RWPE1 (cell line): Measurements from ENCODE around the gene PLXNB2.

Source experiments
- CTCF ChIA-PET: fragments of 350-600 bp; sonication (Branson Sonifier 250); formaldehyde crosslinking; extraction: SDS; loops from one replicate; lab custom pipeline; 2021; lab: Yijun Ruan, JAX
- POLR2A ChIA-PET: fragments of 400-600 bp; formaldehyde crosslinking; extraction: SDS; loops from one replicate; lab custom pipeline; 2020; ENCODE audit warnings: antibody characterized with exemption; ENCODE audit not compliant: low non-redundant PET; lab: Yijun Ruan, JAX
- DNase-seq: peaks from one replicate; pipeline ENCODE4 v3.0.0; 2012; ENCODE audit warnings: low spot score
- H3K27ac ChIP-seq: fragments of 450-650 bp; 2 replicates; pipeline ENCODE4 v1.5.1; 2017
- CTCF ChIP-seq: fragments of 450-650 bp; conservative IDR thresholded peaks from 2 replicates; pipeline ENCODE4 v1.5.1; 2017; ENCODE audit warnings: low read depth, mild to moderate bottlenecking

Gene PLXNB2

DNA sequence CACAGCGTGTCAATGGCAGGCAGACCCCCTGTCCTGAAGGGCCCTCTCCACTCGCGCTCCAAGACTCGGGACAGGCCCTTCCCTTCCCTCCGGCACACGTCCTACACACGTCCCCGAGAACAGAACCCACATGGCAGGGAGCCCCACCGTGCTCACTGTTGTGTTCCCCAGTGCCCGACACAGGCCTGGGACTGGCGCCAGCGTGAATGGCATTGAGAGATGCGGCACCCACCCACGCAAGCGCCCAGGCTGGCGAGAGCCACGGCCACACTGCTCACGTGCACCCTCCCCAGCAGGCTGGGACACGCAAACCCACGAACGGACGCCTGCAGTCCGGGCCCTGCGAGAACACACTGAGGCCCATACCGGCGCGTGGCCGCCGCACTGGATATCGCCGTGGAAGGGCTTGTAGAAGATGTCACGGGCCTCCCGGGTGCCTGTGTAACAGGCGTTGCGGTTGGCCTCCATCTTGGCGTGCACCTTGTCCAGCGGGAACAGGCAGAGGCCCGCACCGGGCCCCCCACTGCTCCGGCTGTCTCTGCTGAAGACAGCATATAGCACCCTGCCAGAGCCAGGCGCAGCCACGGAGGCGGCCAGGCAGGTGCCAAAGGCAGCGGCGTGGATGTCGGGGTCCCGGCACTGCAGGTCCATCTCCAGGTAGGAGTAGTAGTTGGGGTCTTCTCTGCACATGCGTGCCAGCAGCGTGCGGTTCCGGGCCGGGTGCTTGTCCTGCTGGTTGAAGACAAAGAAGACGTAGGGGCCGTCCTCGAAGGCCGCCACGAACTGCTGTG, 18.1 kb downstream of the PLXNB2 start:
- peak overlapping the region; percentile 100 for H3K27ac ChIP-seq
- ChIA-PET POLR2A (no interaction called here), CTCF (no interaction called here)
- no peak for DNase-seq
- no peak for TF ChIP-seq CTCF

GRCh38 chr22:50287731-50288130, 19.7 kb downstream of the PLXNB2 start:
- H3K27ac ChIP-seq, result peak overlapping the region; percentile 100
- ChIA-PET POLR2A (no interaction called here), CTCF (no interaction called here)
- DNase-seq, result no peak
- no peak for TF ChIP-seq CTCF

GRCh38 chr22:50286701-50287318, 20.6 kb downstream of the PLXNB2 start:
- TF ChIP-seq CTCF, result no peak
- DNase-seq, result no peak
- POLR2A ChIA-PET, result no interaction called here
- H3K27ac ChIP-seq, result peak overlapping the region; percentile 100
- CTCF ChIA-PET, result no interaction called here

DNA sequence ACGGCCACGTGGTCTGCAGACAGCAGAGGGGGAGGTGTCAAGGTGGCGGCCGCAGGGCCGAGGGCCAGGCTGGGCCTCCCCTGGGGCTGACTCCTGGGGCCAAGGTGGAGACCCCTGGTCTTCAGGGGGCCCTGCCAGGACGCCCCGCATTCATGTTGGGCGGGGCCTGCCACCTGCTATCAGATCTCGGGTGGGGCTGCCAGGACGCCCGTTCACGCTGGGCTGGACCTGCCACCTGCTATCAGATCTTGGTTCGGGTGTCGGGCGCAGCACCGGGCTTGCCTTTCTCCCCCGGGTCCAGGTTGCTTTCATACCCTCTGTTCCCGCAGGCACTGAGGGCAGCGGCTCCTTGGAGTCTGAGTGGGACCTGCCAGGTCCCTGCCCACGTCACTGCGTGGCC, 21.2 kb downstream of the PLXNB2 start:
- no peak for DNase-seq
- TF ChIP-seq CTCF, result no peak
- CTCF ChIA-PET, result no interaction called here
- H3K27ac ChIP-seq, result peak overlapping the region; percentile 100
- POLR2A ChIA-PET, result no interaction called here

GRCh38 chr22:50285568-50286229, 21.7 kb downstream of the PLXNB2 start:
- TF ChIP-seq CTCF, result no peak
- POLR2A ChIA-PET, result no interaction called here
- no peak for DNase-seq
- CTCF ChIA-PET, result interaction anchor here (0.6 kb wide), 1 partner anchor 41 kb away, joined by 3 read pairs; no protein-coding TSS in a partner anchor
- peak overlapping the region; percentile 100 for H3K27ac ChIP-seq

DNA sequence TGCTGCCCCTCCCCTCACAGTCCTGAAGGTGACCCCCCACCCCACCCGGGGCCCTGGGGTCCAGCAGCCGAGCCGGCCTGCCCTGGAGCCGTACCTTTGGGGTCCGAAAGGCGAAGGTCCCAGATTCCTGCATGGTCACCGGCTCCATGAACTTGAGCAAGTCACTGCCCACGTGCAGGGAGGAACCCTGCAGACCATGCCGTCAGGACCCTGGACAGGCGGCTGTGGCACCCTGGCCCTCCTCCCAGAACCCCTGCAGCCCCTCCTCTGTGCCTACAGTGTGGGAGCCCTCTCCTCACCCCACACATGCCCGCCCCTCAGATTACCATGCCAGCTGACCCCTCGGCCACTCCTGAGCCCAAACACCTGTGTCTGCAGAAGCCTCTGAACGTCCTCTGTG, 23.0 kb downstream of the PLXNB2 start:
- no peak for TF ChIP-seq CTCF
- DNase-seq, result no peak
- POLR2A ChIA-PET, result no interaction called here
- CTCF ChIA-PET, result no interaction called here
- peak overlapping the region; percentile 91 for H3K27ac ChIP-seq
